ENCODE data around the gene PRKN.

PRKN gene

GRCh38 chr6:161486361-161487216 lies 1241.0 kb downstream of the PRKN start:
- DNase-seq (ENCODE audit: extremely low spot score): no peak
- TF ChIP-seq FOXA1 (IDR thresholded peaks at IDR 0.05): no peak
- no peak for TF ChIP-seq BHLHE40 (IDR thresholded peaks at IDR 0.05; ENCODE audit: borderline replicate concordance)
- TF ChIP-seq ELF4 (IDR thresholded peaks at IDR 0.05): no peak
- TF ChIP-seq PKNOX1 (IDR thresholded peaks at IDR 0.05): no peak
- no peak for TF ChIP-seq NFRKB (IDR thresholded peaks at IDR 0.05)
- TF ChIP-seq FOXM1 (IDR thresholded peaks at IDR 0.05; ENCODE audit: borderline replicate concordance): no peak
- no peak for TF ChIP-seq SP1 (IDR thresholded peaks at IDR 0.05)
- TF ChIP-seq SUZ12 (IDR thresholded peaks at IDR 0.05): no peak

GRCh38 chr6:161482517-161482858 lies 1245.1 kb downstream of the PRKN start:
- DNase-seq (ENCODE audit: extremely low spot score): no peak
- TF ChIP-seq L3MBTL2 (conservative IDR thresholded peaks at IDR 0.05) (peak; percentile 52; the same call in 1 of the 2 replicates), BHLHE40 (IDR thresholded peaks at IDR 0.05; ENCODE audit: borderline replicate concordance) (no peak)
- CTCF ChIA-PET: no interaction called here
- POLR2A ChIA-PET: no interaction called here

More at GRCh38 chr6:161486361-161487216, 1241.0 kb downstream of the PRKN start:
- ChIA-PET POLR2A (no interaction called here), CTCF (interaction anchor here (0.7 kb wide), 1 partner anchor 29 kb away, joined by 3 read pairs; no protein-coding TSS in a partner anchor)

- TF ChIP-seq FOXA1 (IDR thresholded peaks at IDR 0.05): no peak
- no peak for TF ChIP-seq HDGF (IDR thresholded peaks at IDR 0.05; ENCODE audit: borderline replicate concordance)
- no peak for TF ChIP-seq NFRKB (IDR thresholded peaks at IDR 0.05)
- TF ChIP-seq FOXM1 (IDR thresholded peaks at IDR 0.05; ENCODE audit: borderline replicate concordance): no peak
- no peak for TF ChIP-seq FOXK2 (IDR thresholded peaks at IDR 0.05)
- TF ChIP-seq ARNT (IDR thresholded peaks at IDR 0.05): no peak
- TF ChIP-seq CTBP1 (IDR thresholded peaks at IDR 0.05; ENCODE audit: borderline replicate concordance): no peak
- no peak for TF ChIP-seq ZNF384 (IDR thresholded peaks at IDR 0.05)
- TF ChIP-seq BHLHE40 (IDR thresholded peaks at IDR 0.05; ENCODE audit: borderline replicate concordance): no peak
- TF ChIP-seq TARDBP (IDR thresholded peaks at IDR 0.05): no peak
- no peak for TF ChIP-seq SP1 (IDR thresholded peaks at IDR 0.05)
- TF ChIP-seq LEF1 (IDR thresholded peaks at IDR 0.05; ENCODE audit: borderline replicate concordance): no peak
- TF ChIP-seq ELF4 (IDR thresholded peaks at IDR 0.05): no peak
- no peak for TF ChIP-seq SUZ12 (IDR thresholded peaks at IDR 0.05)
- no peak for TF ChIP-seq PKNOX1 (IDR thresholded peaks at IDR 0.05)
- no peak for TF ChIP-seq L3MBTL2 (conservative IDR thresholded peaks at IDR 0.05)
- ChIA-PET CTCF (no interaction called here), POLR2A (no interaction called here)
- no peak for DNase-seq (ENCODE audit: extremely low spot score)
Measured at GRCh38 chr6:161481786-161482516, 1245.6 kb downstream of the PRKN start.

- ChIA-PET POLR2A (no interaction called here), CTCF (no interaction called here)
- TF ChIP-seq SP1 (IDR thresholded peaks at IDR 0.05) (no peak), L3MBTL2 (conservative IDR thresholded peaks at IDR 0.05) (no peak)
- DNase-seq (ENCODE audit: extremely low spot score): no peak
Measured at GRCh38 chr6:161480421-161481155, 1247.0 kb downstream of the PRKN start.

GRCh38 chr6:161479376-161479775 lies 1248.2 kb downstream of the PRKN start:
- POLR2A ChIA-PET: no interaction called here
- CTCF ChIA-PET: no interaction called here
- TF ChIP-seq NFRKB (IDR thresholded peaks at IDR 0.05) (no peak), SP1 (IDR thresholded peaks at IDR 0.05) (no peak), BHLHE40 (IDR thresholded peaks at IDR 0.05; ENCODE audit: borderline replicate concordance) (no peak), PKNOX1 (IDR thresholded peaks at IDR 0.05) (no peak), FOXM1 (IDR thresholded peaks at IDR 0.05; ENCODE audit: borderline replicate concordance) (no peak), FOXA1 (IDR thresholded peaks at IDR 0.05) (no peak), FOXK2 (IDR thresholded peaks at IDR 0.05) (no peak), ARNT (IDR thresholded peaks at IDR 0.05) (no peak)
- DNase-seq (ENCODE audit: extremely low spot score): no peak

GRCh38 chr6:161477876-161478425 lies 1249.6 kb downstream of the PRKN start:
- no peak for DNase-seq (ENCODE audit: extremely low spot score)
- TF ChIP-seq ZNF384 (IDR thresholded peaks at IDR 0.05) (no peak), PKNOX1 (IDR thresholded peaks at IDR 0.05) (peak; percentile 30; the same call in 1 of the 2 replicates)
- ChIA-PET POLR2A (no interaction called here), CTCF (interaction anchor here (0.5 kb wide), 1 partner anchor 10 kb away, joined by 3 read pairs; no protein-coding TSS in a partner anchor)

Data from HEK293T (cell line).